Suprapubic skin (tissue), 4 donors: ENCODE data around the gene TMEM235.

Experiments
- EP300 ChIP-seq: sonication (generic); formaldehyde crosslinking; IDR thresholded peaks from one replicate; pipeline ENCODE4 v1.6.1; 2017; ENCODE audit warnings: antibody characterized with exemption
- POLR2A ChIP-seq, 2 donors: fragments of 450-650 bp; IDR thresholded peaks; one replicate each; pipeline ENCODE4 v1.6.1; 2017; ENCODE audit warnings: antibody characterized with exemption in 2 of 2, mild to moderate bottlenecking in 2 of 2, moderate library complexity in 2 of 2
- POLR2AphosphoS5 ChIP-seq, 3 donors: sonication (generic); formaldehyde crosslinking; IDR thresholded peaks; one replicate each; pipeline ENCODE4 v1.6.1; 2017; ENCODE audit warnings: antibody characterized with exemption in 3 of 3
- TF ChIP-seq, protein P1 (sequence below), 2 donors: fragments of 200-600 bp in 1 of 2; fragments of 450-650 bp in 1 of 2; sonication (generic) in 1 of 2; IDR thresholded peaks; one replicate each; pipeline ENCODE4 v1.5.1; 2016 to 2019; ENCODE audit warnings: antibody characterized with exemption in 2 of 2, mild to moderate bottlenecking in 1 of 2, moderate library complexity in 1 of 2

DNA sequence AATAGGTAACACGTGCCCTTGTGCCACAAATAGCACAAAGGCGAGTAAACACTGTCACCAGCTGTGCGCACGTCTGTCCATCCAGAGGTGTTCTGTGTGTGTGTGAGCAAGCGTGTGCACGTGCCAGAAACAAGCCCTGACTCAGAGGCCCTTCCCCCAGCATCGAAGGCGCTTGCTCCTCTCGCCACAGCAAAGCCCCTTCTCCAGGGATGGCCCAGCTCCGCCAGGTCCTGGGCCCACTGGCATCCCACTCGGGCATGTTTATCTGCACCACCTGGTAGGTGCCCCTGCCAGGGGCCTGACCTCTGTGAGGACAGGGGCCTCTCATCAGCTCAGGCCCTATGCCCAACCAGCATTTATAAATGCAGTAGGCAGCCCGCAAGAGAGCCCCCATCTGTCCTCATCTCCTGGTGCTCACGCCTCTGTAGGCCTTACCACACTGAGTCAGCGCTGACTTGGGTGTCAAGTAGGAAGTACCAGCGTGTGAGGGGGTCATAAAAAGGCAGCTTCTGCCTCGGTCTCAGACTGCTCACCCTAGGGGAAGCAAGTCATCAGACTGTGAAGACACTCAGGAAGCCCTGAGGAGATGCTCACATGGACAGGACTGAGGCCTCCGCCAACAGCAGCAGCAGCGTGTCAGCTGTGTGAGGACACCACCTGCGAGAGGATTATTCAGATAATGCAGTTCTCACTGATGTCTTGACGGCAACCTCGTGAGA, 10.8 kb downstream of the TMEM235 start:
- TF ChIP-seq, protein P1, sequence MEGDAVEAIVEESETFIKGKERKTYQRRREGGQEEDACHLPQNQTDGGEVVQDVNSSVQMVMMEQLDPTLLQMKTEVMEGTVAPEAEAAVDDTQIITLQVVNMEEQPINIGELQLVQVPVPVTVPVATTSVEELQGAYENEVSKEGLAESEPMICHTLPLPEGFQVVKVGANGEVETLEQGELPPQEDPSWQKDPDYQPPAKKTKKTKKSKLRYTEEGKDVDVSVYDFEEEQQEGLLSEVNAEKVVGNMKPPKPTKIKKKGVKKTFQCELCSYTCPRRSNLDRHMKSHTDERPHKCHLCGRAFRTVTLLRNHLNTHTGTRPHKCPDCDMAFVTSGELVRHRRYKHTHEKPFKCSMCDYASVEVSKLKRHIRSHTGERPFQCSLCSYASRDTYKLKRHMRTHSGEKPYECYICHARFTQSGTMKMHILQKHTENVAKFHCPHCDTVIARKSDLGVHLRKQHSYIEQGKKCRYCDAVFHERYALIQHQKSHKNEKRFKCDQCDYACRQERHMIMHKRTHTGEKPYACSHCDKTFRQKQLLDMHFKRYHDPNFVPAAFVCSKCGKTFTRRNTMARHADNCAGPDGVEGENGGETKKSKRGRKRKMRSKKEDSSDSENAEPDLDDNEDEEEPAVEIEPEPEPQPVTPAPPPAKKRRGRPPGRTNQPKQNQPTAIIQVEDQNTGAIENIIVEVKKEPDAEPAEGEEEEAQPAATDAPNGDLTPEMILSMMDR (IDR thresholded peaks at IDR 0.05), result no peak
- TF ChIP-seq EP300 (no peak), POLR2AphosphoS5 (IDR thresholded peaks at IDR 0.05) (no peak), POLR2A (IDR thresholded peaks at IDR 0.05) (no peak)
